Activated T-cell treated with anti-CD3 and anti-CD28 coated beads, Interleukin-2, amount 50 U/mL, for 24 hours (primary cell): Measurements from ENCODE around the gene OR2T4.

Source experiments
- DNase-seq: peaks from one replicate; pipeline ENCODE4 v3.0.0-alpha.2; 2020
- H3K27ac Mint-ChIP-seq: 2 replicates; pipeline ENCODE4 v1.8.0; 2020; ENCODE audit warnings: mild to moderate bottlenecking, mixed read lengths
- H3K27me3 Mint-ChIP-seq: 2 replicates; pipeline ENCODE4 v1.8.0; 2020; ENCODE audit warnings: mixed read lengths
- H3K36me3 Mint-ChIP-seq: 2 replicates; pipeline ENCODE4 v1.8.0; 2020; ENCODE audit warnings: low read depth, mixed read lengths
- H3K4me1 Mint-ChIP-seq: 2 replicates; pipeline ENCODE4 v1.8.0; 2020; ENCODE audit warnings: low read depth, mixed read lengths
- H3K4me3 Mint-ChIP-seq: 2 replicates; pipeline ENCODE4 v1.8.0; 2020; ENCODE audit warnings: mild to moderate bottlenecking, moderate library complexity, mixed read lengths
- H3K9me3 Mint-ChIP-seq: 2 replicates; pipeline ENCODE4 v1.8.0; 2020; ENCODE audit warnings: mixed read lengths

Gene OR2T4, protein sequence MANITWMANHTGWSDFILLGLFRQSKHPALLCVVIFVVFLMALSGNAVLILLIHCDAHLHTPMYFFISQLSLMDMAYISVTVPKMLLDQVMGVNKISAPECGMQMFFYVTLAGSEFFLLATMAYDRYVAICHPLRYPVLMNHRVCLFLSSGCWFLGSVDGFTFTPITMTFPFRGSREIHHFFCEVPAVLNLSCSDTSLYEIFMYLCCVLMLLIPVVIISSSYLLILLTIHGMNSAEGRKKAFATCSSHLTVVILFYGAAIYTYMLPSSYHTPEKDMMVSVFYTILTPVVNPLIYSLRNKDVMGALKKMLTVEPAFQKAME

DNA sequence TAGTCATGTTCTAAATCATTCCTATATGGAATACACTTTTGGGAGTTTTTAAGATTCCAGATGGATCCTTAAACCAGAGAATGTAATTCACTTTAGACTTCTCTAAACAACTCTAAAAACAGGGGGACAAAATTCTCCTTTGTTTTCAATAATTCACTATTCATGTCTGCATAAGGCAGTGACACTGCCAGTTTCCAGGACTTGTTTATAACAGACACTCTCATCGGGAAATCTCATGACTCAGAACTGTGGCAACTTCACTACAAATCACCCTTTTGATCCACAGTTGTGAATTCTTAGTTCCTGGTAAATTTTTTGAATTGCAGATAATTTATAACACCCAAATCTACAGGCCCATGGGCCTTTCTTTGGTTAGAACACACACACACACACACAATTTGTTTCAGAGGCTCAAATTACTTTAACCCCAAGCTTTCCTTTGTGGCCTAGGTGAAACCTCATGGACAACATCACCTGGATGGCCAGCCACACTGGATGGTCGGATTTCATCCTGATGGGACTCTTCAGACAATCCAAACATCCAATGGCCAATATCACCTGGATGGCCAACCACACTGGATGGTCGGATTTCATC, at the start of gene OR2T4:
Gene OR2T4, plus strand, starts transcription at position 545 of the 595 bp plus-strand sequence. Its CDS starts 0 bp downstream, at position 545.
- H3K9me3 Mint-ChIP-seq, result no peaks in the 10 kb centered on the region
- H3K4me1 Mint-ChIP-seq, result no peaks in the 10 kb centered on the region
- no peaks in the 10 kb centered on the region for H3K36me3 Mint-ChIP-seq
- H3K27ac Mint-ChIP-seq, result no peak within 1 kb of the TSS
- no peak for DNase-seq
- H3K27me3 Mint-ChIP-seq, result peaks cover 3% of the 10 kb centered on the region
- no peak within 1 kb of the TSS for H3K4me3 Mint-ChIP-seq

DNA sequence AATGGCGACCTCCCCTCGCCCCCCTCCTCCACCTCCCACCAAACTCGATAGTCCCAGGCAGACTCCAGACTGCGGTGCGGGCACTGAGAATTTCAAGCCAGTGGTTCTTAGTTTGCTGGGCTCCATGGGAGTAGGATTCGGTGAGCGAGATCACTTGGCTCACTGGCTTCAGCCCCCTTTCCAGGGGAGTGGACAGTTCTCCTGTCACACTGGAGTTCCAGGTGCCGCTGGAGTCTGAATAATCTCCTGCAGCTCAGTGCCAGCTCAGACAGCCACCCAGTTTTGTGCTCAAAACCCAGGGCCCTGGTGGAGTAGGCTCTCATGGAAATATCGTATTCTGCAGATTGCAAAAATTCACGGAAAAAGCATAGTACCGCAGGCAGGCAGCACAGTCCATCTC, 44.7 kb upstream of the OR2T4 start:
- Mint-ChIP-seq H3K27me3 (peaks cover 5% of the 10 kb centered on the region), H3K9me3 (peaks cover 14% of the 10 kb centered on the region), H3K27ac (no peak overlapping the region), H3K4me3 (no peak overlapping the region), H3K4me1 (no peaks in the 10 kb centered on the region), H3K36me3 (no peaks in the 10 kb centered on the region)
- DNase-seq, result no peak

DNA sequence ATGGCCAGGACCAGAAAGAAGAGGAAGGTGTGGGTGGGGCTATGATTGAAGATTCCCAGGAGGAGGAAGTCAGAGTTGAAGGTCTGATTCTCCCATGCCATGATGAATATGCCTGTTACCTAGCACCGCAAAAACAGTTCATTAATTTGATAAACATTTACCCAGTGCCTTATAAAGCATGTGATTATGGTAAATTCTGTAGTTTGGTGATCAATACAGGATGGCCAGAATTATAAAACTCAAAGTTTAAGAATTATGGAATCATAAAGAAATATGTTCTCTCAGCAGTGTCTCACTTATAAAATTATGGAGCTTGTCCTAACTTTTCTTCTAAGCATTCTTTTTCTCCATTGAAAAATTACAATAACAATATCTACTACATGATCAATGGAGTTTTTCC, 37.0 kb upstream of the OR2T4 start, which contains the start of gene OR2M7:
Gene OR2M7, minus strand, starts transcription at position 101 of the 400 bp plus-strand sequence. Its CDS starts 0 bp downstream, at position 101.
- no peaks in the 10 kb centered on the region for H3K9me3 Mint-ChIP-seq

DNA sequence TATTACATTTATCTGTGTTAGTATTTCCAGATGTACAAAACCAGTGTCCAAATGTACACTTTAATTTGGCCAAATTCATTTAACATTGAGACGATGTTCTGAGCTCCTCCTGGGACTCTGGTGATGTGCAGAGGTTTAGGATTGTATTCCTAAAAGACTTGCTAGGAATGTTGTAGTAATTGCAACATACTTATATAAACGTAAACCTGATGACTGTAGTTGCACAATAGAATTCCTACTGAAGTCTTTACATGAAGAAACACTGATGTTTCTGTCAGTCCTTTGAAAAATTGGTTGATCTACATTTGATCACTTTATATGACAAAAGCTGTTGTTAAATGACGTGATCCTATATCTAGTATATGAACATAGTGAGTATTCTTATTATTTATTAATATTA, 18.0 kb upstream of the OR2T4 start:
- H3K36me3 Mint-ChIP-seq, result no peaks in the 10 kb centered on the region
- no peak overlapping the region for H3K27ac Mint-ChIP-seq
- no peak overlapping the region for H3K4me3 Mint-ChIP-seq
- H3K9me3 Mint-ChIP-seq, result no peaks in the 10 kb centered on the region
- H3K27me3 Mint-ChIP-seq, result peaks cover 4% of the 10 kb centered on the region
- DNase-seq, result no peak
- no peaks in the 10 kb centered on the region for H3K4me1 Mint-ChIP-seq

More for the DNA sequence above, 37.0 kb upstream of the OR2T4 start, which contains the start of gene OR2M7:
- Mint-ChIP-seq H3K27ac (no peak within 1 kb of the TSS), H3K27me3 (no peaks in the 10 kb centered on the region), H3K4me3 (no peak within 1 kb of the TSS), H3K4me1 (no peaks in the 10 kb centered on the region), H3K36me3 (no peaks in the 10 kb centered on the region)
- no peak for DNase-seq

DNA sequence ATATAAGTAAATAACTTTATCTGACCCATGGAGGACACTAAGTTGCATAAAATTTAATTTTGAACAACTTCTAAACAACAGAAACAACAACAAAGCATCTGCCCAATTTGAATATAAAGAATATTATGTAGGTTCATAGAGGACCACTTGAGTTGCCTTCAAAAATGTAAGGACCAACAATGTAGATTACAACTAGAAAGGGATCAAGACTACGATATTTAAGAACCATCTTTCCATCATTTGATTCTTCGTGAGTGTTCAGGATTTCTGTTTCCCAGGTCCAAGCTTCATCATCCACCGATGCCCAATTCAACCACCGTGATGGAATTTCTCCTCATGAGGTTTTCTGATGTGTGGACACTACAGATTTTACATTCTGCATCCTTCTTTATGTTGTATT, 13.0 kb upstream of the OR2T4 start, which contains the start of gene OR14C36:
Gene OR14C36, plus strand, starts transcription at position 301 of the 400 bp plus-strand sequence. Its CDS starts 0 bp downstream, at position 301.
- Mint-ChIP-seq H3K9me3 (no peaks in the 10 kb centered on the region), H3K27me3 (peaks cover 19% of the 10 kb centered on the region), H3K27ac (no peak within 1 kb of the TSS), H3K4me1 (no peaks in the 10 kb centered on the region), H3K4me3 (no peak within 1 kb of the TSS), H3K36me3 (no peaks in the 10 kb centered on the region)
- DNase-seq, result no peak

DNA sequence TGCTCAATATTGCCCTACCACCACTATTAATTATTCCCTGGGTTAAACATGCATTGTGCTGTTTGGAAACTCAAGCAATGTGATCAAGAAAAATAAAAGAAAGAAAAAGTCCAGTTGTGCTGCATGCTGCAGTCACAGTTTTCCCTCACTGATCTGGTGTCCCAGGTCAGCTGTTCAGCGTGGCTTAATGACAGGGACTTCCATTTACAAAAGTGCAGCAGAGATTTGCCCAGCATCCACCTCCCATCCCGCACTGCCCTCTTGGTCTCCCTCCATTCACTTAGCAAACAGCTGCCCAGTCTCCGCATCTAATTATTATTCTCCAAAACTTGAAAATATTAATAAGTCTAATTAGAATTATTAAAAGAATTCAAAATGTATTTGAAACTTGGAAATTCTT, 2.0 kb upstream of the OR2T4 start:
- Mint-ChIP-seq H3K36me3 (no peaks in the 10 kb centered on the region), H3K4me1 (no peaks in the 10 kb centered on the region), H3K27ac (no peak overlapping the region), H3K4me3 (no peak overlapping the region), H3K9me3 (no peaks in the 10 kb centered on the region), H3K27me3 (no peaks in the 10 kb centered on the region)
- no peak for DNase-seq

DNA sequence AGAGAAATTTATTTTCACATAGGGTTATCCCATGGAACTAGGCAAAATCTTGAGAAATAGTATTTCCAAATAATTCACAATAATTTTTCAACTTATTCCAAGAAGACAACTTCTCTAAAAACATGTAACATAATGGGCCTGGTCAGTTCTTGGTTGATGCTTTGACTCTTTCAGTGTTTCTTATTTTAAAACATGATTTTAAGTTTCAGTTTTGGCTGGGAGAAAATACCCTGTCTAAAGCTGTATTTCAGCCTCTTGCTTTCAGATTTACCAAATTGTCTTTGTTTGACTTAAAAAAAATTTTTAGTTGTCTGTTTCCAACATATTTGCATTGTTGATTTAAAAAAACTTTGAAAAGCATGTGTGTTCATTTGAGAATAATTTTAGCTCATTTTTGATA, 5.1 kb downstream of the OR2T4 start:
- peaks cover 3% of the 10 kb centered on the region for H3K27me3 Mint-ChIP-seq
- H3K4me1 Mint-ChIP-seq, result no peaks in the 10 kb centered on the region
- no peaks in the 10 kb centered on the region for H3K9me3 Mint-ChIP-seq
- no peak overlapping the region for H3K27ac Mint-ChIP-seq
- no peaks in the 10 kb centered on the region for H3K36me3 Mint-ChIP-seq
- no peak for DNase-seq
- H3K4me3 Mint-ChIP-seq, result no peak overlapping the region

DNA sequence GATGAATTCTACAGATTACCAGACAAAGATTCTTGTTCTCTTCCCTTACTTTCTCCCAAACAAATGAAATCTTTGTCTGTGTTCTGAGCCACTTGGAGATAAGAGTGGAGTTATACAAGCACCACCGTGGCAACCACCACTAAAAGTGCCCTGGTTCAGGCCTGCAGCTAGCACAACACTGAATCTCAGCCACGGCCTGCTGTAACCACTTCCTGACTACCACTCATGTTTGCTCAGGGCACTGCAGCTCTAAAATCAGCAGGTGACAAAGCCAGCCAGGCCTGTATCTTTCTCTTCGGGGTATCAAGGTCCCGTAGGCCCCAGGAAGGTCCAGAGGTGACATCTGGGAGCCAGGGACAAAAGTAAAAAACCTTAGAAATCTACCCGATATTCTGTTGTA, 10.9 kb downstream of the OR2T4 start:
- Mint-ChIP-seq H3K9me3 (no peaks in the 10 kb centered on the region), H3K36me3 (no peaks in the 10 kb centered on the region), H3K27me3 (no peaks in the 10 kb centered on the region), H3K27ac (no peak overlapping the region), H3K4me1 (peaks cover 1% of the 10 kb centered on the region), H3K4me3 (no peak overlapping the region)
- no peak for DNase-seq

DNA sequence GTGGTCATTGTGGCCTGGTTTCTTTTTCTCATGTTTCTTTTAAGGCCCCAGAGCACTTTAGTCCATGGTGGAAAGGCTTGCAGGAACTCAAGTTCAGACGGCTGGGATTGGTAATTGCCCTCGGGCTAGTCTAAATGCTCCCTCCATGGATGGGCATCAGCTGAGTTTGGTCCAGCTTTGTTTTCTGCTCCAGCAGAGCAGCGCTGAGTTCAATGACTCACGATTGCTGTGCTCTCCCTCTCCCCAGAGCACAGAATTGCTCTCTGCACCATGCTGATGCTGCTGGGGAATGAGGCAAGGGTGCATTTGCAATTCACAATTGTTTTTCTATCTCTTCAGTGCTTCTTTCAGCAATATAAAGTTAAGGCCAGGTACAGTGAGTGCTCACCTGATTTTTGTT, 12.3 kb downstream of the OR2T4 start:
- Mint-ChIP-seq H3K27ac (no peak overlapping the region), H3K27me3 (no peaks in the 10 kb centered on the region), H3K9me3 (no peaks in the 10 kb centered on the region), H3K4me1 (peaks cover 1% of the 10 kb centered on the region), H3K4me3 (no peak overlapping the region), H3K36me3 (no peaks in the 10 kb centered on the region)
- no peak for DNase-seq

DNA sequence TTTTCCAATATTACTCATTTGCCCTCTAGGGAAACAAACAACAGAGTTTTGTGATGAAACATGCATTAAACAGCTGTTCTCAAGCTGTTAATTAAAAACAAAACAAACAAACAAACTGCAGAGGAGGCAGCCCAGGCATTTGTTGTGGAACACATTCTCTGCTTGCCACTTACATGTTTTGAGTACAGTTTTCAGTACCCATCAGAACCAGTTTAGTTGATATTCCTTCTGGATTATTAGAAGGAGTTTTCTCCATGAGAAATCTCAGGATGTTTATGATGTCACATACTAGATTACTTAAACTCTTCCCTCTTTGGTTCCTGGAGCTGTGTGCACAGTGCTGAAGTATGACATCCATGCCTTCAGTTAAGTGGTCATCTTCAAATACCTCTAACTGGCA, 14.0 kb downstream of the OR2T4 start, which contains the start of gene OR2T6:
Gene OR2T6, plus strand, starts transcription at position 301 of the 400 bp plus-strand sequence. CDS start 11,863 bp downstream, outside the sequence.
- Mint-ChIP-seq H3K36me3 (no peaks in the 10 kb centered on the region), H3K4me1 (peaks cover 1% of the 10 kb centered on the region), H3K27me3 (no peaks in the 10 kb centered on the region), H3K4me3 (no peak within 1 kb of the TSS), H3K9me3 (no peaks in the 10 kb centered on the region), H3K27ac (no peak within 1 kb of the TSS)
- no peak for DNase-seq

DNA sequence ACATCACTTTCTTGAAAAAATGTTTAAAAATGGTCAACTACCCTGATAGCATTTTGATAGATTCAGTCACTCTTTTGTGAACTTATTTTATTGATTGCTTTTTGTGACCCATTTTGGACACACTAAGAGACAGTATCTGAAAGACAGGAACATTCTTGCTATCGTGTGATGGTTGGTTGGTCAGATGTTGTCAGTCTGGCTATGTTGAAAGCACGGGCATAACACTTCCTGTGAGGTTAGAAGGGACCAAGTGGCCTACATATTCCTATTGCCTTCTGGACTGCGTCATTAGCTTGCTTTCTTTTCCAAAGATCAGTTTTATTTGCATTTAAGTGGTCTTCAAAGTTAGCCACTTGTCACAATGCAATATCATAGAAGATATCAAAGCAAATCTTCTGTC, 15.5 kb downstream of the OR2T4 start:
- Mint-ChIP-seq H3K27me3 (no peaks in the 10 kb centered on the region), H3K36me3 (no peaks in the 10 kb centered on the region), H3K4me3 (no peak overlapping the region), H3K9me3 (no peaks in the 10 kb centered on the region), H3K27ac (no peak overlapping the region), H3K4me1 (peaks cover 1% of the 10 kb centered on the region)
- DNase-seq, result no peak

DNA sequence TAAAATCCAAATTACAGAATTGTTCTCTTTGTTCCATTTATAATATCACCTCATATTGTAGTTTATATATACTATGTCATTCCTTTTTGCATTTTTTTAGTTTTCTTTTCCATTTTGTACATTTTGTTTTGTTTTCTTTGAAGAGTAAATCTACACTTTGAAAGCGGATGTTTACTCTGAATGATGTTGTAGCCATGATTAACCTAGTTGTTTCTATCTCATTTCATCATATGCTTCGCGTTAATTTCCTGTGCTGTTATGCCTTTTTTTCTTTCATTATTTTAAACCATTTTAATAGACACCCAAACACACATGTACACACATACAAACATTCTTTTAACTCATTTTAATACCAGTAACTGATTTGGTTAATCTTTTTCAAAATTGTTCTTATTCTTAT, 19.4 kb downstream of the OR2T4 start:
- no peak overlapping the region for H3K27ac Mint-ChIP-seq
- H3K9me3 Mint-ChIP-seq, result no peaks in the 10 kb centered on the region
- DNase-seq, result no peak
- no peaks in the 10 kb centered on the region for H3K36me3 Mint-ChIP-seq
- H3K4me1 Mint-ChIP-seq, result no peaks in the 10 kb centered on the region
- H3K4me3 Mint-ChIP-seq, result no peak overlapping the region
- peaks cover 2% of the 10 kb centered on the region for H3K27me3 Mint-ChIP-seq

DNA sequence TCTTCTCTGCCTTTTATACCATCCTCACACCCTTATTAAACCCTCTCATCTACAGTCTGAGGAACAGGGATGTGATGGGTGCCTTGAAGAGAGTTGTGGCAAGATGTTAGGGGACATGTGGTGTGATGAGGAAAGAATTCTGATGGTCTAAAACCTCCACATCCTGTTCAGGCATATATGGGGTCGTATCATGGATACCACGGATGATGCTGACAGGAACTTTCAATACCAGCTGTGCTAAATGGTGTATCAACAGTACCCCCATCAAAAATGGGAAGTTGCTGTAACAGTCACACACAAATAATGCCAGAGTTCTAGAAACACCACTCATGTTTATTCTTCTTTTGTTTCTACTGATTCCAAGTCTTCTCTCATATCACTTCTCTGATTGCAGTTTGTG, 27.0 kb downstream of the OR2T4 start:
- no peak overlapping the region for H3K27ac Mint-ChIP-seq
- no peaks in the 10 kb centered on the region for H3K36me3 Mint-ChIP-seq
- H3K27me3 Mint-ChIP-seq, result peaks cover 7% of the 10 kb centered on the region
- H3K4me3 Mint-ChIP-seq, result no peak overlapping the region
- no peak for DNase-seq
- no peaks in the 10 kb centered on the region for H3K9me3 Mint-ChIP-seq
- H3K4me1 Mint-ChIP-seq, result no peaks in the 10 kb centered on the region

DNA sequence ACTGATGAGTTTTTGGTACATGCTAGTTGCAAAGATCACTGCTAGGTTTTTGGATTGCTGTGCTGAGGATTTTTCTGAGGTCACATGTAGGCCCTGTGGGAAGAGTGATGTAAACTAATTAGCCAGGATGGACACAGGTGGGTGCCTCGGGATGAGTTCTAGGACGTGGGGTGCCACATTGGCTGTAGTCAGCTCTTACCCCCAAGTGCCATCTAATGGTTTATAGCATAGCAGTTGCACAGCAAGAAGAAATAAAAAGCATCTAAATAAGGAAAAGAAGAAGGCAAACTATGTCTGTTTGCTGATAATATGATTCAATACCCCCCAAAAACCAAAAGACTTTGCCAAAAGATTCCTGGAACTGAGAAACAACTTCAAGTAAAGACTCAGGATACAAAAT, 31.6 kb downstream of the OR2T4 start:
- no peak for DNase-seq
- H3K27ac Mint-ChIP-seq, result no peak overlapping the region
- peaks cover 3% of the 10 kb centered on the region for H3K9me3 Mint-ChIP-seq
- peaks cover 20% of the 10 kb centered on the region for H3K27me3 Mint-ChIP-seq
- H3K4me3 Mint-ChIP-seq, result no peak overlapping the region
- no peaks in the 10 kb centered on the region for H3K4me1 Mint-ChIP-seq
- H3K36me3 Mint-ChIP-seq, result no peaks in the 10 kb centered on the region

DNA sequence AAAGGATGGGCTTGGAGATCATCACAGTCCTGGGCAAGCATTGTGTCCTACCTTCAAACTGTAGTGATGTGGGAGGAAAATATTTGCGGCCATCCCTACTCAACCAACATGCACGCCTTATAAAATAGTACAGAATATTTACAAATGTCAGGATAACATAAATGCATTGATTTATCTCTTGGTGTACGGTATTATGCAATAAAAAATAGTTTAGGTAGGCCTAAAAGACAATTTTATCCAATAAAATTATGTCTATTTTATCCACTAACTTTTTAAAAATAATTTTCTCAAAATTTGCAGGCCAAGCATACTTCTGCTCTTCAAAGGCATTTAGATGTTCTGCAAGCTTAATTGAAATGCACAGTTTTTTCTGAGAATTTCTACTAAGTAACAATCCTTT, 41.3 kb downstream of the OR2T4 start, which contains the start of gene OR2T1:
Gene OR2T1, plus strand, starts transcription at position 301 of the 400 bp plus-strand sequence. CDS start 3,100 bp downstream, outside the sequence.
- Mint-ChIP-seq H3K36me3 (no peaks in the 10 kb centered on the region), H3K4me1 (peaks cover 3% of the 10 kb centered on the region), H3K27ac (no peak within 1 kb of the TSS), H3K27me3 (no peaks in the 10 kb centered on the region), H3K9me3 (peaks cover 3% of the 10 kb centered on the region), H3K4me3 (no peak within 1 kb of the TSS)
- no peak for DNase-seq
